Prostate gland (tissue), 2 donors: Measurements from ENCODE around the gene GUCY2D. TPM values are rescaled to one million over a fixed set of nuclear protein-coding genes. Genes with fewer than 3 reads are reported as not detected.

Experiments used
- DNase-seq: peaks from one replicate; pipeline ENCODE4 v3.0.0-alpha.2; 2019; ENCODE audit warnings: low spot score
- H3K27ac ChIP-seq, 2 donors: fragments of 200-600 bp; sonication (generic); 2 replicates each; pipeline ENCODE4 v1.5.1; 2017 to 2019
- H3K27me3 ChIP-seq: fragments of 200-600 bp; sonication (generic); replicated peaks from 2 replicates; pipeline ENCODE4 v1.5.1; 2019; ENCODE audit not compliant: insufficient read depth
- H3K36me3 ChIP-seq, 2 donors: fragments of 200-600 bp; sonication (generic); 1 replicate in 1 of 2; 2 replicates in 1 of 2; pipeline versions ENCODE4 v1.5.1 to v1.8.1; 2017 to 2019
- H3K4me1 ChIP-seq: fragments of 200-600 bp; sonication (generic); replicated peaks from 2 replicates; pipeline ENCODE4 v1.5.1; 2019
- H3K4me3 ChIP-seq, 2 donors: fragments of 200-600 bp; sonication (generic); 2 replicates each; pipeline ENCODE4 v1.5.1; 2017 to 2019
- H3K9me3 ChIP-seq: fragments of 200-600 bp; sonication (generic); 2 replicates; pipeline ENCODE4 v1.5.1; 2017
- POLR2A ChIP-seq: fragments of 450-650 bp; IDR thresholded peaks from one replicate; pipeline ENCODE4 v1.6.1; 2016; ENCODE audit warnings: antibody characterized with exemption, mild to moderate bottlenecking
- POLR2AphosphoS5 ChIP-seq: sonication (generic); formaldehyde crosslinking; IDR thresholded peaks from one replicate; pipeline ENCODE4 v1.6.1; 2017; ENCODE audit warnings: antibody characterized with exemption
- WGBS: methylation state at CpG from one replicate; pipeline ENCODE4 v1.1.5; 2018; 5-methylcytosine and 5-hydroxymethylcytosine counted together
- intact Hi-C: fragments of 100-400 bp; cut with DNase I; formaldehyde crosslinking; loops from one replicate; pipeline ENCODE4 v1.14.2; 2022
- total RNA-seq, 2 donors: library from RNA; depleted of rRNA; stranded (reverse); fragments of >200 nt; gene quantifications; one replicate each; pipeline ENCODE4 v1.1.0, GENCODE V29; 2016
- TF ChIP-seq, protein P1 (sequence below), 4 experiments: fragments of 200-600 bp in 2 of 4; fragments of 450-650 bp in 2 of 4; sonication (generic) in 2 of 4; IDR thresholded peaks; 1 replicate in 3 of 4; 2 replicates in 1 of 4; pipeline ENCODE4 v1.5.1; 2016 to 2019; ENCODE audit warnings: antibody characterized with exemption in 4 of 4, mild to moderate bottlenecking in 2 of 4, moderate library complexity in 2 of 4

The GUCY2D gene
- total RNA-seq, 2 donors from 2014 or later = 1.8 TPM; not detected in 1

DNA sequence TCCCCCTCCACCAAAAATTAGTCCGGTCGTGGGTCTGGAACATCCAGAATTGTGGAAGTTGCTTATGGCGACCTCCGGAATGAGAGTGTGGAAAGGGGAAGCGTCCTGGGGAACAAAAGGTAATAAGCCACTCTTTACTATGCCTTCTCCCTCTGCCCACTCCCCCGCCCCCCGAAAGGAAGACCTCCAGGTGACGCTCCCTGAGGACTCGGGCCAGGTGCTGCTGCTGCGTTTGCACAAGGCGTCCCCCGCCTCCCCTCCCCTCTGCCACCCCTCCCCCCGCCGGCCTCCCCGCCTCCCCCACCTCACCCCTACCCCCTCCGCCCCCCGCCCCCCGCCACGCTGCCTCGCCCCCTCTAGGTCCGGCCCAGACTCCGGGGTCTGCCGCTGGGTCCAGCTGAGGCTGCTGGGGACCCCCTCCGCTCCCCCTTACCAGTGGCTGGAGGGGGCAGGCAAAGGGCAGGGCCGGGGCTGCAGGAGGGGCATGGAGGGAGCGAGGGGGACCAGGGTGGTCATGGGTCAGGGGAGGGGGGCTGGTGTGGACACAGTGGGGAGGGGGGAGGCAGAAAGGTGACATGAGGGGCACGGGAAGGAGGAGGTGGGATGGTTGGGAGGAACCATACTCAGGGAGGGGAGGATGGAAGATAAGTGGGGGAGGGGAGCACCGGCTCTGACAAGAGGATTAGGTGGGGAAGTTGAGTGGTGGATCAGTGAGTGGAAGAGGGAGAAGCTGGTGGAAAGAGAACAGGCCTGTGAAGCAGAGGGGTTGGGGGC is 61.5 kb downstream of the GUCY2D start:
- Histone ChIP-seq H3K27ac (peak overlapping the region; percentile 92 to 95), H3K4me3 (peak overlapping the region; percentile 17 to 22), H3K27me3 (no peaks in the 10 kb centered on the region), H3K9me3 (no peaks in the 10 kb centered on the region), H3K36me3 (no peaks in the 10 kb centered on the region), H3K4me1 (no peaks in the 10 kb centered on the region)
- TF ChIP-seq POLR2AphosphoS5 (no peak), POLR2A (no peak)
- TF ChIP-seq, protein P1, sequence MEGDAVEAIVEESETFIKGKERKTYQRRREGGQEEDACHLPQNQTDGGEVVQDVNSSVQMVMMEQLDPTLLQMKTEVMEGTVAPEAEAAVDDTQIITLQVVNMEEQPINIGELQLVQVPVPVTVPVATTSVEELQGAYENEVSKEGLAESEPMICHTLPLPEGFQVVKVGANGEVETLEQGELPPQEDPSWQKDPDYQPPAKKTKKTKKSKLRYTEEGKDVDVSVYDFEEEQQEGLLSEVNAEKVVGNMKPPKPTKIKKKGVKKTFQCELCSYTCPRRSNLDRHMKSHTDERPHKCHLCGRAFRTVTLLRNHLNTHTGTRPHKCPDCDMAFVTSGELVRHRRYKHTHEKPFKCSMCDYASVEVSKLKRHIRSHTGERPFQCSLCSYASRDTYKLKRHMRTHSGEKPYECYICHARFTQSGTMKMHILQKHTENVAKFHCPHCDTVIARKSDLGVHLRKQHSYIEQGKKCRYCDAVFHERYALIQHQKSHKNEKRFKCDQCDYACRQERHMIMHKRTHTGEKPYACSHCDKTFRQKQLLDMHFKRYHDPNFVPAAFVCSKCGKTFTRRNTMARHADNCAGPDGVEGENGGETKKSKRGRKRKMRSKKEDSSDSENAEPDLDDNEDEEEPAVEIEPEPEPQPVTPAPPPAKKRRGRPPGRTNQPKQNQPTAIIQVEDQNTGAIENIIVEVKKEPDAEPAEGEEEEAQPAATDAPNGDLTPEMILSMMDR (IDR thresholded peaks at IDR 0.05) = no peak
- no peak for DNase-seq
- 12% methylated on average over 28 of the region's 28 CpGs for WGBS
- intact Hi-C loops = no loop called here

DNA sequence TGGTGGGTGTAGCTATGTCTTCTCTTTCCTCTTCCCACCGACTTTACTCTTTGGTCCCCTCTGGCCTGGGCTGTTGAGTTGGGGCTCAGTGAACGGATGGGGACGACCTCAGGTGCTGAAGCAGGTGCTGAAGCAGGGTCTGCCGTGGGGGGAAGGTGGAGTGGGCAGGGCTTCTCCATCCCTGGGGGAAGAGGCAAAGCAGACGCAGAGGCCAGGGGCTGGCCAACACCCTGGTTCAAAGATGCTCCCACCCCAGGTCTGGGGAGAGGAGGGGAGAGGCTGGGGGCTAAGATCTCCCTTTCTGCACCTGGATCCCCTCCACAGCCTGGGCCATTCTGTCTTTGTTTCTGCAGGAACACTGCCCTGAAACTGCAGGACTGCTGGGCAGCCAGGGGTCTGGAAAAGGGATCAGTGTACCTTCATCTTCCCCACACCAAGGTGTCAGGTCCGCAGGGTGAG is 62.2 kb downstream of the GUCY2D start:
- intact Hi-C loops = no loop called here
- H3K4me3 ChIP-seq = peak overlapping the region in 1 of 2 donors; percentile 22
- DNase-seq = no peak
- H3K4me1 ChIP-seq = no peaks in the 10 kb centered on the region
- TF ChIP-seq, protein P1 (IDR thresholded peaks at IDR 0.05) = no peak
- H3K36me3 ChIP-seq = no peaks in the 10 kb centered on the region
- H3K27me3 ChIP-seq = no peaks in the 10 kb centered on the region
- WGBS = 58% methylated on average over 6 of the region's 6 CpGs
- peak overlapping the region; percentile 92 to 95 for H3K27ac ChIP-seq
- no peaks in the 10 kb centered on the region for H3K9me3 ChIP-seq

DNA sequence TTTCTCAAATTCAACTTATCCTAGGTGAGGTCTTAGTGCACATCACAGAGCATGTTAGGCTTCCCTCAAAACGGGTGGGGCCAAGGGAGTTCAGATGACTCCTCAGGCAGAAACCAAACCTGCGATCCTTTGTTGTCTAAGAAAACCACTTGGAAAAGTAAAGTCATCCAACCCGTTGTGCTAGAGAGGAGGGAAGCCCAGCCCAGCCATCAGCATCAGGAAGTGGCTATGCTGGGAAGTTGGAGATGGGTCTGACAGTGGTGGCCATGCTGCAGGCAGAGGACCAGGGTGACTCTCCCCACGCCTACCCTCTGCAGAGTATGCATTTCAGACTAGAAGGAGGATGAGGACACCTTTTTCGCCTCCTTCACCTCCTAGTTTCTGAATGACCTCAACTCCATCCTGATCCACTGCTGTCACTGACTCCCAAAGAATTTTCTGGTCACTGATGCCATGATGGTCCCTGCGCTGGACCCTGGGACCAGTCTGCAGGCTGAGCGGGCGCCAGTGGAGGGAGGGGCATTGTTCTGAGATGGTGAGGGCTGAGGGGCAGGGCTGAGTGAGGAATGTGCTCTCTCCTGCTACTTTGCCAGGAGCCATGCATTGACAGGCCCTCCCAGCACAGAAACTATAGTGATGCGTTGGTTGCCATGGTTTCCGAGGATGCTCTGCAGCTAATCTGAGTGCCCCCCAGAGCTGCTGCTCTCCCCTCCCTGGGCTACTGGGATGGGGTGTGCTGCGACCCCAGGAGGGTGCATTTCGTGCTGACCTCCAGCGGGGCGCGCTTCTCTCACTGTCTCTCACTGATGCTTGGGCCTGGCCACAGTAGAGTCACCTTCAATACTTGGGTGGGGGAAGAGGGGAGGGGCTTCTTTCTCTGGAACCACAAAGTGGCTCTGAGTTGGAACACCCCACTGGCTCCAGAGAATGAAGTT is 64.7 kb downstream of the GUCY2D start:
- Histone ChIP-seq H3K4me3 (no peak overlapping the region), H3K4me1 (no peaks in the 10 kb centered on the region), H3K27me3 (no peaks in the 10 kb centered on the region), H3K27ac (peak overlapping the region; percentile 92 to 95), H3K9me3 (no peaks in the 10 kb centered on the region), H3K36me3 (no peaks in the 10 kb centered on the region)
- DNase-seq = no peak
- 65% methylated on average over 15 of the region's 15 CpGs for WGBS
- intact Hi-C loops = no loop called here
- peak; percentile 39 for TF ChIP-seq POLR2AphosphoS5
- TF ChIP-seq POLR2A = no peak

DNA sequence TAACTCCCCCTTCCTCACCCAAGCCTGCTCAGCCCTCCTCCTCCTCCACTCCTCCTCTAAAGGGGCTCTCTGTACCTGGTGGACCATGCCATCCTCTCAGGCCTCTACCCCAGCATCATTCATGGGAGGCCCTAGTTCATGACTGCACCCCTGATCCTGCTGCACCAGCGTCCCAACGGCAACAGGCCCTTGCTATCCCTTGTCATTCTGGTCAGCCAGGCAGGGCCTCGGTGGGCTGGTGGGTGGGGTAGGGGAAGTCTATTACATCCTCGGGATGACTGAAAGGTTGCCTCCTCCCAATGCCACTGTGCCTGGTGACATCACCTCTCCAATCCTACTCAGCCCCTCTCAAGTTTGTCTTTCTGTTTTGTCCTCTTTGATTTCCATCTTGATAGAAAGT is 65.4 kb downstream of the GUCY2D start:
- Histone ChIP-seq H3K27me3 (no peaks in the 10 kb centered on the region), H3K4me1 (no peaks in the 10 kb centered on the region), H3K36me3 (no peaks in the 10 kb centered on the region), H3K9me3 (no peaks in the 10 kb centered on the region), H3K4me3 (no peak overlapping the region), H3K27ac (peak overlapping the region in 1 of 2 donors; percentile 95)
- intact Hi-C loops = no loop called here
- WGBS = 60% methylated on average over 4 of the region's 4 CpGs
- no peak for DNase-seq
- TF ChIP-seq POLR2AphosphoS5 (no peak), POLR2A (no peak)
- TF ChIP-seq, protein P1 (IDR thresholded peaks at IDR 0.05) = no peak
